Gastrocnemius medialis (tissue), 4 donors: ENCODE data around the gene ACACB.

Experiments
- POLR2A ChIP-seq, 2 donors: fragments of 450-650 bp; IDR thresholded peaks; one replicate each; pipeline ENCODE4 v1.6.1; 2017; ENCODE audit warnings: antibody characterized with exemption in 2 of 2, mild to moderate bottlenecking in 2 of 2, moderate library complexity in 2 of 2
- TF ChIP-seq, protein P1 (sequence below), 5 experiments: fragments of 450-650 bp in 3 of 5; fragments of 200-600 bp in 2 of 5; sonication (generic) in 2 of 5; IDR thresholded peaks in 4 of 5; conservative IDR thresholded peaks in 1 of 5; 1 replicate in 4 of 5; 2 replicates in 1 of 5; pipeline ENCODE4 v1.5.1; 2016 to 2019; ENCODE audit warnings: antibody characterized with exemption in 5 of 5, mild to moderate bottlenecking in 3 of 5, moderate library complexity in 3 of 5

DNA sequence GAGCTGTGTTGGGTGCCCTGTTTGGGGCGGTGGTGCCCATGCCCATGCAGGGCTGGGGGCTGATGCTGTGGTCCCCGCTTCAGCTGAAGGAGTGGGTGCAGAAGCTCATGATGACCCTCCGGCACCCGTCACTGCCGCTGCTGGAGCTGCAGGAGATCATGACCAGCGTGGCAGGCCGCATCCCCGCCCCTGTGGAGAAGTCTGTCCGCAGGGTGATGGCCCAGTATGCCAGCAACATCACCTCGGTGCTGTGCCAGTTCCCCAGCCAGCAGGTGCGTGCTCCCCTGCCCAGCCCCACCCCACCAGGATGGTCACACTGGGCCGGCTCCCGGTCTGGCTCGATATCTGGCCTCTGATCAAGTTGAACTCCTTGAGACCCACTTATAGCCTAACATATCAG is 92.7 kb downstream of the ACACB start:
- TF ChIP-seq, protein P1, sequence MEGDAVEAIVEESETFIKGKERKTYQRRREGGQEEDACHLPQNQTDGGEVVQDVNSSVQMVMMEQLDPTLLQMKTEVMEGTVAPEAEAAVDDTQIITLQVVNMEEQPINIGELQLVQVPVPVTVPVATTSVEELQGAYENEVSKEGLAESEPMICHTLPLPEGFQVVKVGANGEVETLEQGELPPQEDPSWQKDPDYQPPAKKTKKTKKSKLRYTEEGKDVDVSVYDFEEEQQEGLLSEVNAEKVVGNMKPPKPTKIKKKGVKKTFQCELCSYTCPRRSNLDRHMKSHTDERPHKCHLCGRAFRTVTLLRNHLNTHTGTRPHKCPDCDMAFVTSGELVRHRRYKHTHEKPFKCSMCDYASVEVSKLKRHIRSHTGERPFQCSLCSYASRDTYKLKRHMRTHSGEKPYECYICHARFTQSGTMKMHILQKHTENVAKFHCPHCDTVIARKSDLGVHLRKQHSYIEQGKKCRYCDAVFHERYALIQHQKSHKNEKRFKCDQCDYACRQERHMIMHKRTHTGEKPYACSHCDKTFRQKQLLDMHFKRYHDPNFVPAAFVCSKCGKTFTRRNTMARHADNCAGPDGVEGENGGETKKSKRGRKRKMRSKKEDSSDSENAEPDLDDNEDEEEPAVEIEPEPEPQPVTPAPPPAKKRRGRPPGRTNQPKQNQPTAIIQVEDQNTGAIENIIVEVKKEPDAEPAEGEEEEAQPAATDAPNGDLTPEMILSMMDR (IDR thresholded peaks at IDR 0.05 in 4 of 5, conservative IDR thresholded peaks at IDR 0.05 in 1 of 5), result no peak
- no peak for TF ChIP-seq POLR2A (IDR thresholded peaks at IDR 0.05)
